Suprapubic skin (tissue), 4 donors: ENCODE measurements around the gene CIRBP. TPM values are rescaled to one million over a fixed set of nuclear protein-coding genes. Genes with fewer than 3 reads are reported as not detected.

Experiments
- DNase-seq, 2 donors: peaks; one replicate each; pipeline ENCODE4 v3.0.0-alpha.2; 2019; ENCODE audit warnings: low spot score in 2 of 2
- H3K27ac ChIP-seq: fragments of 200-600 bp; sonication (generic); one replicate; pipeline ENCODE4 v1.5.1; 2019
- H3K27me3 ChIP-seq: fragments of 200-600 bp; sonication (generic); one replicate; pipeline ENCODE4 v1.5.1; 2019
- H3K36me3 ChIP-seq: fragments of 200-600 bp; sonication (generic); one replicate; pipeline ENCODE4 v1.5.1; 2019
- H3K4me1 ChIP-seq: fragments of 200-600 bp; sonication (generic); one replicate; pipeline ENCODE4 v1.5.1; 2019
- H3K4me3 ChIP-seq: fragments of 200-600 bp; sonication (generic); one replicate; pipeline ENCODE4 v1.5.1; 2019; ENCODE audit warnings: mild to moderate bottlenecking
- H3K9me3 ChIP-seq: fragments of 200-600 bp; sonication (generic); one replicate; pipeline ENCODE4 v1.5.1; 2019
- CTCF ChIP-seq, 2 donors: fragments of 200-600 bp in 1 of 2; fragments of 450-650 bp in 1 of 2; sonication (generic) in 1 of 2; IDR thresholded peaks; one replicate each; pipeline ENCODE4 v1.5.1; 2016 to 2019; ENCODE audit warnings: antibody characterized with exemption in 2 of 2, mild to moderate bottlenecking in 1 of 2, moderate library complexity in 1 of 2
- EP300 ChIP-seq: sonication (generic); formaldehyde crosslinking; IDR thresholded peaks from one replicate; pipeline ENCODE4 v1.6.1; 2017; ENCODE audit warnings: antibody characterized with exemption
- POLR2A ChIP-seq, 2 donors: fragments of 450-650 bp; IDR thresholded peaks; one replicate each; pipeline ENCODE4 v1.6.1; 2017; ENCODE audit warnings: antibody characterized with exemption in 2 of 2, mild to moderate bottlenecking in 2 of 2, moderate library complexity in 2 of 2
- POLR2AphosphoS5 ChIP-seq, 3 donors: sonication (generic); formaldehyde crosslinking; IDR thresholded peaks; one replicate each; pipeline ENCODE4 v1.6.1; 2017; ENCODE audit warnings: antibody characterized with exemption in 3 of 3
- WGBS: methylation state at CpG from one replicate; pipeline ENCODE4 v1.1.5; 2018; 5-methylcytosine and 5-hydroxymethylcytosine counted together
- total RNA-seq, 4 donors: library from RNA; depleted of rRNA; stranded (reverse); fragments of >200 nt; gene quantifications; one replicate each; pipeline ENCODE4 v1.1.0, GENCODE V29; 2016

Gene CIRBP
- total RNA-seq, 4 donors from 2014 or later = 338 to 672 (median 451) TPM

- DNase-seq = peak in 1 of 2 donors; percentile 92
- Histone ChIP-seq H3K4me1 (peaks cover 73% of the 10 kb centered on the region), H3K4me3 (peak within 1 kb of the TSS; percentile 92), H3K27me3 (no peaks in the 10 kb centered on the region), H3K9me3 (no peaks in the 10 kb centered on the region), H3K36me3 (peaks cover 20% of the 10 kb centered on the region), H3K27ac (peak within 1 kb of the TSS; percentile 99)
- WGBS = 0% methylated on average over 17 of the region's 60 CpGs
- peak in 2 of 3 donors; percentile 24 to 82 for TF ChIP-seq POLR2AphosphoS5 (IDR thresholded peaks at IDR 0.05)
- TF ChIP-seq POLR2A (IDR thresholded peaks at IDR 0.05) = peak; percentile 42 to 95
- no peak for TF ChIP-seq CTCF (IDR thresholded peaks at IDR 0.05)
Measured at GRCh38 chr19:1248139-1248785, 20.9 kb upstream of the CIRBP start, which contains the start of gene MIDN. Gene MIDN (plus strand): TSS chr19:1248583. CDS start chr19:1250297, 1,714 bp downstream.

DNA sequence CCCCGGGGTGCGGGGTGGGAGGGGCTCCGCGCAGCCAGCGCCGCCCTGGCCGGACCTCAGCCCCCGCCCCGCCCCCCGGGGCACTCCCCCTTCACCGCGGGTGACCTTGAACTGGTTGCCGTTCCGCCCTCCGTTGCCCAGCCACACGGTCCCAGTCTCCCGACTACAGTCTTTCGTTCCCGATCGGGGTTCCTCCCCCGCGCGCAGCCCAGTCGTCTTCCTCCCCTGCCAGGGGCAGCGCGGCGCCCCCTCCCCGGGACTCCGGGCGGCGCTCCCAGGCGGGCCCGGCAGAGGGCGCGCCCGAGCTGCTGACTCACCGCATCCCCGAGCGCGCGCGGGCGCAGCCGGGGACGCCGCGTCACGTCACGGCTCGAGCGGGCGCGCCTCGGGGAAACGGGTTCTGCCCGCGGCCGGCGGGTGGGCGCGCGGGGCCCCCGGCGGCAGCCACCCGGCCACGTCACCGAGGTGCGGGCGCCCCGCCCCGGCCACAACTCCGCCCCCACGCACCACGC, 20.3 kb upstream of the CIRBP start:
- Histone ChIP-seq H3K4me1 (peaks cover 73% of the 10 kb centered on the region), H3K27ac (peak overlapping the region; percentile 99), H3K36me3 (peaks cover 23% of the 10 kb centered on the region), H3K4me3 (peak overlapping the region; percentile 92), H3K9me3 (no peaks in the 10 kb centered on the region), H3K27me3 (no peaks in the 10 kb centered on the region)
- no peak for DNase-seq
- 0% methylated on average over 4 of the region's 74 CpGs for WGBS
- TF ChIP-seq POLR2AphosphoS5 (IDR thresholded peaks at IDR 0.05) = no peak
- TF ChIP-seq CTCF (IDR thresholded peaks at IDR 0.05) = peak; percentile 89 to 90

GRCh38 chr19:1249298-1249989, 19.7 kb upstream of the CIRBP start:
- peak overlapping the region; percentile 92 for H3K4me3 ChIP-seq
- peak; percentile 75 to 89 (median 78) for TF ChIP-seq POLR2AphosphoS5 (IDR thresholded peaks at IDR 0.05)
- no peak for TF ChIP-seq CTCF (IDR thresholded peaks at IDR 0.05)
- TF ChIP-seq EP300 = no peak
- peak; percentile 90 to 95 for TF ChIP-seq POLR2A (IDR thresholded peaks at IDR 0.05)
- H3K27me3 ChIP-seq = no peaks in the 10 kb centered on the region
- under 1% methylated on average over 35 of the region's 102 CpGs for WGBS
- H3K4me1 ChIP-seq = peaks cover 73% of the 10 kb centered on the region
- H3K9me3 ChIP-seq = no peaks in the 10 kb centered on the region
- peaks cover 29% of the 10 kb centered on the region for H3K36me3 ChIP-seq
- DNase-seq = peak; percentile 95 to 96
- peak overlapping the region; percentile 99 for H3K27ac ChIP-seq

DNA sequence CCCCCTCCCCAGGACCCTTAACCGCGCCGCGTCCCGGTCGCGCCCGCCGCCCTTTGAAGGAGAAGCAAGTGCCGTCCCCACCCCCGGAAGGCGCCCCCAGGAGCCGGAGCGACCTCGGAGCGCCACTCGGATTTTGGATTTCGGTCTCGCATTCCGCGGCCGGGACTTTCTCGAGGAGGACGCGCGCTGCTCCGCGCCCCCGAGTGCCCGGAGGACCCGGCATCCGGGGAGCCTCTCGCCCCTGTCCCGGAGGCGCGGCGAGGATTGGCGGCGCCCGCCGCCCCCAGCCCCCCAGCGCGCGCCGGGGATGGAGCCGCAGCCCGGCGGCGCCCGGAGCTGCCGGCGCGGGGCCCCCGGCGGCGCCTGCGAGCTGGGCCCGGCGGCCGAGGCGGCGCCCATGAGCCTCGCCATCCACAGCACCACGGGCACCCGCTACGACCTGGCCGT, 19.1 kb upstream of the CIRBP start:
- Histone ChIP-seq H3K4me1 (peaks cover 73% of the 10 kb centered on the region), H3K36me3 (peaks cover 34% of the 10 kb centered on the region), H3K9me3 (no peaks in the 10 kb centered on the region), H3K4me3 (peak overlapping the region; percentile 92), H3K27me3 (no peaks in the 10 kb centered on the region), H3K27ac (peak overlapping the region; percentile 99)
- TF ChIP-seq POLR2A (IDR thresholded peaks at IDR 0.05) = no peak
- no peak for TF ChIP-seq POLR2AphosphoS5 (IDR thresholded peaks at IDR 0.05)
- no peak for TF ChIP-seq EP300
- TF ChIP-seq CTCF (IDR thresholded peaks at IDR 0.05) = no peak
- DNase-seq = no peak
- 1% methylated on average over 14 of the region's 67 CpGs for WGBS
